HEK293 (cell line): Measurements from ENCODE around the gene CELA1.

Experiments used
- HOXD13 ChIP-seq: sonication (generic); formaldehyde crosslinking; IDR thresholded peaks from 2 replicates; pipeline ENCODE4 v1.8.0; 2022; ENCODE audit warnings: missing genetic modification reagents, borderline replicate concordance
- TRIM28 ChIP-seq: IDR thresholded peaks from 2 replicates; pipeline ENCODE4 v1.6.1; 2011; ENCODE audit warnings: low read length, control low read depth, borderline replicate concordance
- ZBTB17 ChIP-seq: fragments of 450-650 bp; formaldehyde crosslinking; IDR thresholded peaks from 2 replicates; pipeline ENCODE4 v1.5.1; 2016; ENCODE audit warnings: missing biosample characterization, missing genetic modification characterization
- ZNF155 ChIP-seq: fragments of 450-650 bp; formaldehyde crosslinking; IDR thresholded peaks from 2 replicates; pipeline ENCODE4 v1.5.1; 2016; ENCODE audit warnings: missing biosample characterization, missing genetic modification characterization
- ZNF211 ChIP-seq: fragments of 450-650 bp; formaldehyde crosslinking; IDR thresholded peaks from 2 replicates; pipeline ENCODE4 v1.5.1; 2016; ENCODE audit warnings: low read depth, missing biosample characterization, missing genetic modification characterization
- ZNF248 ChIP-seq: fragments of 450-650 bp; formaldehyde crosslinking; IDR thresholded peaks from 2 replicates; pipeline ENCODE4 v1.5.1; 2017; ENCODE audit warnings: missing biosample characterization, missing genetic modification characterization
- ZNF366 ChIP-seq: fragments of 450-650 bp; formaldehyde crosslinking; conservative IDR thresholded peaks from 2 replicates; pipeline ENCODE4 v1.5.1; 2016; ENCODE audit warnings: missing biosample characterization, missing genetic modification characterization
- ZNF558 ChIP-seq: fragments of 450-650 bp; formaldehyde crosslinking; IDR thresholded peaks from 2 replicates; pipeline ENCODE4 v1.5.1; 2016; ENCODE audit warnings: missing biosample characterization, missing genetic modification characterization
- ZNF585B ChIP-seq: fragments of 450-650 bp; formaldehyde crosslinking; IDR thresholded peaks from 2 replicates; pipeline ENCODE4 v1.5.1; 2016; ENCODE audit warnings: missing biosample characterization, missing genetic modification characterization
- TF ChIP-seq, protein P1 (sequence below): fragments of 450-650 bp; formaldehyde crosslinking; IDR thresholded peaks from 2 replicates; pipeline ENCODE4 v1.5.1; 2016; ENCODE audit warnings: missing biosample characterization, missing genetic modification characterization

DNA sequence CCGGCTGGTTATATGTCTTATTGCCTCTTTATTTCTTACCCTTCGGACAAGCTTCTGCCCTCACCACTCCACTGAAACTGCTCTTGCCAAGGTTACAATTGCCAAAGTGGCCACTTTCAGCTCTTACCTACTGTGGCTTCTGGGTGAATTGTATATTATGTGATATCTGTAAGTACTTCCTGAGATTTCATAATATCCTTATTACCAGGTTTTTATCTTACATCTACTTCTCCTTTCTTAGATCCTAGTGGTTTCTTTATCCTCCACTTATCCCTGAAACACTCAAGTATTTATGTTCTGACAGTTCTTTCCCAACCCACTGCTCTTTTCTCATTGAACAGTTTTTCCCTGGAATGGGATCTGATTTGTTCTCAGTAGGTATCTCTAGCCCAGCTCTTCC lies 10.5 kb downstream of the CELA1 start:
- TF ChIP-seq, protein P1, sequence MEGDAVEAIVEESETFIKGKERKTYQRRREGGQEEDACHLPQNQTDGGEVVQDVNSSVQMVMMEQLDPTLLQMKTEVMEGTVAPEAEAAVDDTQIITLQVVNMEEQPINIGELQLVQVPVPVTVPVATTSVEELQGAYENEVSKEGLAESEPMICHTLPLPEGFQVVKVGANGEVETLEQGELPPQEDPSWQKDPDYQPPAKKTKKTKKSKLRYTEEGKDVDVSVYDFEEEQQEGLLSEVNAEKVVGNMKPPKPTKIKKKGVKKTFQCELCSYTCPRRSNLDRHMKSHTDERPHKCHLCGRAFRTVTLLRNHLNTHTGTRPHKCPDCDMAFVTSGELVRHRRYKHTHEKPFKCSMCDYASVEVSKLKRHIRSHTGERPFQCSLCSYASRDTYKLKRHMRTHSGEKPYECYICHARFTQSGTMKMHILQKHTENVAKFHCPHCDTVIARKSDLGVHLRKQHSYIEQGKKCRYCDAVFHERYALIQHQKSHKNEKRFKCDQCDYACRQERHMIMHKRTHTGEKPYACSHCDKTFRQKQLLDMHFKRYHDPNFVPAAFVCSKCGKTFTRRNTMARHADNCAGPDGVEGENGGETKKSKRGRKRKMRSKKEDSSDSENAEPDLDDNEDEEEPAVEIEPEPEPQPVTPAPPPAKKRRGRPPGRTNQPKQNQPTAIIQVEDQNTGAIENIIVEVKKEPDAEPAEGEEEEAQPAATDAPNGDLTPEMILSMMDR (tag by site-specific recombination), result no peak
- TF ChIP-seq ZNF211 (tag by site-specific recombination) (no peak), HOXD13 (CRISPR knock-in tag) (no peak), ZNF155 (tag by site-specific recombination) (no peak), ZBTB17 (no peak), ZNF366 (tag by site-specific recombination) (no peak), TRIM28 (no peak), ZNF558 (tag by site-specific recombination) (no peak), ZNF585B (tag by site-specific recombination) (no peak), ZNF248 (tag by site-specific recombination) (no peak)
